ENCODE measurements around the gene BUD31.
A peak's percentile ranks its signal among the peaks of the same experiment; 100 is the strongest.

BUD31 gene

DNA sequence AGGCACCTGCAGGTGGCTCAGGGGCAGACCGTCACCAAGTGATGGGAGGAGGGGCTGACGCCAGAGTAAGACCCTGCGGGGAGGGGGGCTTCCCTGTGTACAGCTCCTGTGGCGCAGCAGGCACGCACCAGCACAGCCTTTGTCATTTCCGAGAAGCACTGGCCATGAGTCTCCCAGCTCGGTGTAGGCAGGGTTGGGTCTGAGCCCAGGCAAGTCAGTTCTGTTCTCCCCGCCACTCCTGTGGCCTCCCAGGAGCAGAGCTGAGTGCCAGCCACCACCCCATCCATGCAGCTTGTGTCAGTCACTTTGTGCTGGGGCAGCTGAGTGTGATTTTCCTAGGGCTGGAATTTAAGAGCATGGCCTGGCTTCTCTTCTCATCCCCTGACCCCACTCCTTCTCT lies 43.2 kb downstream of the BUD31 start:
- DNase-seq: no peak
- TF ChIP-seq POLR2A (IDR thresholded peaks at IDR 0.05; ENCODE audit: low read length) (no peak), GATA1 (IDR thresholded peaks at IDR 0.05; ENCODE audit: low read depth, low read length) (no peak)

DNA sequence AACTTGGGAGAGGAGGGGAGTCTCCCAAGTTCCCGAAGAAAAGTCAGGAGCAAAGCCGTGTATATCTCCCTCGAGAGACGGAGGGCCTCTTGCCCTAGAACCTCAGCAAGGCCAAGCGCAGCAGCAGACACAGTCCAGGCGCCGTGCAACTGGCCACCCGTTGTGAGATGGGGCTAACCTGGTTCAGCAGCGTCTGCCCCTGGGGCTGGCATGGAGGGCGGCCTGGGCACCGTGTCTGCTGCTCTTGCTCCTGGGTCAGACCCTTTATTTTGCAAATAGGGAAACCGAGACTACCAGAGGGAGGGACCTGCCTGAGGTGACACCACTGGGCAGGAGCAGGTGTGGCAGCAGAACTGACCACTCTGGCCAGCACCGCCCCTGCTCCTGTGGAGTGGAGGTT lies 43.8 kb downstream of the BUD31 start:
- TF ChIP-seq GATA1 (IDR thresholded peaks at IDR 0.05; ENCODE audit: low read depth, low read length) (no peak), POLR2A (IDR thresholded peaks at IDR 0.05; ENCODE audit: low read length) (no peak)
- no peak for DNase-seq

DNA sequence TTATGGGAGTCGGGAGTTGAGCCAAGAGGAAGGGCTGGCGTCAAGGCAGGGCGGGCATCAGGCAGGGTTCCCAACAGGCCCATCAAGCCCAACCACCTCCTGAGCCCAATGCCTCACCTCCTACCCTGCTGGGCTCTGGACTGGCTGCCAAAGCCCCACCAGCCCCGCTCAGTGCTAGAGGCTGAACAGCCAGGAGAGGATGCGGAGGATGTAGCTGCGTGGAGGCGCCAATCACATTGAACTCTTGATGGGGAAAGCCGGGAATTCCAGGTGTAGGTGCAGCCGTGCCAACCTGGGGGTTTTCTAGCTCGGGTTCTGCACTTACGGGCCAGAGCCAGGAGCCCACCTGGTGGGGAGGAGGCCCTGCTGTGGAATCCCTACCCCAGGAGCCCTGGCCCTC lies 44.3 kb downstream of the BUD31 start:
- no peak for DNase-seq
- no peak for TF ChIP-seq POLR2A (IDR thresholded peaks at IDR 0.05; ENCODE audit: low read length)
- TF ChIP-seq GATA1 (IDR thresholded peaks at IDR 0.05; ENCODE audit: low read depth, low read length): no peak

DNA sequence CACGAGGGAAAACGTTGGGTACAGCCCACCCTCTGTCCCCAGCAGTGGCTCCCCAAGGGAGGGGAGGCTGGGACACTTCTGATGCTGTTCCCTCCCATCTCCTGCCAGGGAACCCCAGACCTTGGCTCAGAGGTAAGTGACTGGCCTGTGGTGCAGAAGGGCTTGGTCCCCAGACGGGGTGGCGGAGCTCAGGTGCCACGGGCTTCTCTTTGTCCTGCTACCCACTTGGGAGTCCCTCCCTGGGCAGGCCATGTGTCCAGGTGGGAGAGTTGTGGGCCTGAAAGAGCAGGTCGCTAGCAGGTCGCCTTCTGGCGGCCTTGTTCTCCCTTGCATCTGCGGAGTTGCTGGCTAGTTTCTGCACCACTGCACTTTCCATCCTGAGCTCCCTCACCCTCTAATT lies 47.1 kb downstream of the BUD31 start:
- TF ChIP-seq GATA1 (IDR thresholded peaks at IDR 0.05; ENCODE audit: low read depth, low read length) (no peak), POLR2A (IDR thresholded peaks at IDR 0.05; ENCODE audit: low read length) (peak; percentile 22)
- DNase-seq: no peak

DNA sequence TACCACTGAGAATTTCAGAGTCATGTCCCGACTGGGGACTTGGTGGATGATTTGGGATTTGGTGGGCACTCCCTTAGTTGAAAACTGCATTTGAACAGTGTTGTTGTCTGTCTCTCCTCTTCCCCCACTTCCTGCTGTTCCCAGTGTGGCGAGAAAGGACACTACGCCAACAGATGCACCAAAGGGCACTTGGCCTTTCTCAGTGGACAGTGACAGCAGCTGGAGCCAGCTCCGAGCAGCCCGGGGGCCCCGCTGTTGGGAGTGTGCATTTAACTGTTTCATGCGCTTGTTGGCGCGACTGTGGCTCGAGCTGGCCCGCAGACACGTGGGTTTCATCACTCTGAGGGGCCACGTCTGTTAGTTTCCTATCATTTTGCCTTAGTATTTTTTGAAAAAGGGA lies 47.5 kb downstream of the BUD31 start:
- DNase-seq: no peak
- TF ChIP-seq POLR2A (IDR thresholded peaks at IDR 0.05; ENCODE audit: low read length): no peak
- TF ChIP-seq GATA1 (IDR thresholded peaks at IDR 0.05; ENCODE audit: low read depth, low read length): no peak

DNA sequence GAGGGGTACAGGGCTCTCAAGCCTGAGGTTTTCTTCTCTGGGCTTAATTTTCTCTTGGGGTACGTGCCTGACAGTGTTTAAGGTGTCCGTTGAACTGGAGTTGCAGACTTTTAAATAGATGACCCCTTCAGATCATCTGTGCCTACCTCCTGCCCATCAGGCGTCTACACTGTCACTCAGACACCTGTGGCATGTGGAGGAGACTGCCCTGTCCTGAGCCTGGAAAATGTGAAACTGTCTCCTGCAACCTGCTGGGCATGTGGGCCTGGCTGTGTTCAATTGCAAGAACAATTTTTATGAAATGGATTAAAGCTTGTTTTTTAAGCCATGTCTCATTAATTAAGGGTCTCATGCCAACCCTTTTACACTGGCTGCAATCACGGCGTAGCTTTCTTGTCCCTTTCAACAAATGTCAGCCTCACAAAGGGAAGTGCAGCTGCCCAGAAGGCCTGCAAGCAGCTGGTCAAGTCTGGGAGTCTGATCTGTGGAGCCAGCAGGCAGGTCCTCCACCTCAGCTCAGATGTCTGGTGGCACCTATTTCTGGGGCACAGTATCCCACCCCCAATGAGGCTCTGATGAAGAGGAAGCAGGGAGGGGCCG lies 48.4 kb downstream of the BUD31 start:
- DNase-seq: no peak
- TF ChIP-seq GATA1 (IDR thresholded peaks at IDR 0.05; ENCODE audit: low read depth, low read length) (no peak), POLR2A (IDR thresholded peaks at IDR 0.05; ENCODE audit: low read length) (peak; percentile 15)

DNA sequence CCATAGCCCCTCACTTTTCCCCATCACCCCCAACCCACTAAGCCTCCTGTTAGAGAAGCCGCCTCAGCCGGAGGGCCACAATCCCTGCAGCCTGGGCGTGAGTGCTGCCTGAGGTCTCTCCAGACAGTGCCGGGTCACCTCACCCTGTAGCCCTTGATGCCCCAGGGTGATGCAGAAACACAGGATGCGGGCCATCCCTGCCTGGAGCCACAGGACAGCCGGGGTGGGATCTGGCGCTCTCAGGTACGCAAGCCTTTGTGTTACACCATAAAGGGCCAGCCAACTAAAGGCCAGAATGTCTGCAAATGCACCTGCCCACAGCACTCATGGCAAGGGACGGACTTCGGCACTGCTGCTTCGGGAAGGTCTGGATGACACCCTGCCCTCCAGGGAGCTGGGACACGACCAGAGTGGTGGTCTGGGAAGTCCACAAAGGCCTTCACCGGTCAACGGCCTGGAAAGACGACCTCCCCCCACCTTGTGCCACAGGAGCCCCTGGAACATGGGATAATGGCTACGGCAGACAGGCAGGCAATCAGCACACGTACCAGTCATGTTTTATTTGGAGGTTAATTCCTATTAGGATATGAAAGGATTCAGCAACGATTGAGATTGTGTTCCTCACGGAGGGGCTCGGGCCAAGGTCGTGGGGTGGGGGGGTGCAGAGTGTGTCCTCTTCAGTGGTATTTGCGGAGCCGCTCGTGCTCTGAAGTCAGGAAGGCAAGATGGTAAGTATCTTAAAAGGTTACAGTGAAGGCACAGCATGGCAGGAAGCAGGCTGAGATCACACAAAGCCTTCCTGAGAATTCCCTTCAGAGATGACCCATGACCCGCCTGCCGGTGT lies 49.1 kb downstream of the BUD31 start:
- DNase-seq: no peak
- peak; percentile 17 for TF ChIP-seq POLR2A (IDR thresholded peaks at IDR 0.05; ENCODE audit: low read length)
- TF ChIP-seq GATA1 (IDR thresholded peaks at IDR 0.05; ENCODE audit: low read depth, low read length): no peak

DNA sequence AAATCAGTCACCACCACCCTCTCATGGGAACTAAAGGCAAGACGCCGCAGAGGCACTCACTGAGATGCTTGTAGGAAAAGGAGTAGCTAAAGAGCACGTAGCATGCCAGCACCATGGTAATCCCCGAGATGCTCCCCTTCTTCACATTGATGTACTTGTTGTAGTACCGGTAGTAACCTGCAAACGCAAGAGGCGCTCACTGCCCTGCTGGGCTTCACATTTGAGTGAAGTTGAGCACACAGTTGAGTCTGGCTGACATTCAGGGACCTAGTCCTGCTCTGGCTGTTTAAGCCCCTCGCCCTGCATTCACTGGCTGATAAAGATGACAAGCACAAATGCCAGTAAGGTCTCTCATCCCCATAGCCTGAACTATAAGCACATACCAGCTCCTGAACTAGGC lies 50.3 kb downstream of the BUD31 start:
- peak; percentile 21 for TF ChIP-seq POLR2A (IDR thresholded peaks at IDR 0.05; ENCODE audit: low read length)
- no peak for TF ChIP-seq GATA1 (IDR thresholded peaks at IDR 0.05; ENCODE audit: low read depth, low read length)
- DNase-seq: peak; percentile 39 to 53

DNA sequence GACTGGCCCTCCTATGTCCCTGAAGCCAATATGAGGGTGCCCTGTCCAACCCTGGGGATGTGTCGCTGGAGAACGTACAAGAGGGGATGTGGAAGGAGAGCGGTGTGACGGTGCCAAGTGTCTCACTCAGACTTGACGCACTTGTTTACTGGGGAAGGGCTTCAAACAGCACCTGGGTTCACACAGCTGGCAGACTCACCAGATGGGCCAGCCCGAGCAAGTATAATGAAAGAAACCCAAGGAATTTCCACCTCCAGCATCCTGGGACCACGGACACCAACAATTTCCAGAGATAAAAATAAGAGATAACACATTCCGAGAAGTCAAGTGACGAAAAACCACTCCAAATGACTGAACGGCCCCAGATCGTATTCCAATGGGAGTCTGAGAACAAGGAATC lies 51.9 kb downstream of the BUD31 start:
- TF ChIP-seq GATA1 (IDR thresholded peaks at IDR 0.05; ENCODE audit: low read depth, low read length) (no peak), POLR2A (IDR thresholded peaks at IDR 0.05; ENCODE audit: low read length) (no peak)
- DNase-seq: no peak

DNA sequence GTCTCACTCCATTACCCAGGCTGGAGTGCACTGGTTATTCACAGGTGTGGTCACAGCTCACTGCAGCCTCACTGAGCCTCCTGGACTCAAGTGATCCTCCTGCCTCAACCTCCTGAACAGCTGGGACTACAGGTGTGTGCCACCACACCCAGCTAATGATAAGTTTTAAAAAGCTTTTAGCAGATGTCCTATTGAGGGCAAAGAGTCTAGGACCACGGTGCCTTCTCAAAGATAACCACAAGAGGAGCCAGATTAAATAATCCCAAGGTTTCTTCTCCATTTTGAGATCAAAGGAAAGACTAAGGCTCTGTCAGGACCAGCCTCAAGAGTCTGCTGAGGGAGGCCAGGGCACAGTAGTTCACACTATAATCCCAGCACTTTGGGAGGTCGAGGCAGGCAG lies 52.5 kb downstream of the BUD31 start:
- TF ChIP-seq POLR2A (IDR thresholded peaks at IDR 0.05; ENCODE audit: low read length) (no peak), GATA1 (IDR thresholded peaks at IDR 0.05; ENCODE audit: low read depth, low read length) (no peak)

DNA sequence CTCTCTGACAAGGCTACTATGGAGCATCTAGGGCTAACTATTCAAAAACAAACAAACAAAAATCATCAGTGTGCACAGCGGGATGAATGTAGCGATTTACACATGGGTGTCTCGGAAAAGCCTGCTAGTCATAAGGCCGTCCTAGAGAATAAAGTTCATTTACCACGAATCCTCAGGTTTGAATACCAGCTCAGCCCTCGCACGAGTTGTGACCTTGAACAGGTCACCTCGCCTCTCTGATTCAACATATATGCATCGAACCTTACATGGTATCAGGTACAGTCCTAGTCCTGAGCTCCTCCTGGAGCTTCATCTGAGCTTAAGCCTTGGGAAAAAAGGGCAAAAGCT lies 56.6 kb downstream of the BUD31 start:
- no peak for DNase-seq
- no peak for TF ChIP-seq POLR2A (IDR thresholded peaks at IDR 0.05; ENCODE audit: low read length)
- TF ChIP-seq GATA1 (IDR thresholded peaks at IDR 0.05; ENCODE audit: low read depth, low read length): no peak

More for the DNA sequence above, 52.5 kb downstream of the BUD31 start:
- DNase-seq: no peak

DNA sequence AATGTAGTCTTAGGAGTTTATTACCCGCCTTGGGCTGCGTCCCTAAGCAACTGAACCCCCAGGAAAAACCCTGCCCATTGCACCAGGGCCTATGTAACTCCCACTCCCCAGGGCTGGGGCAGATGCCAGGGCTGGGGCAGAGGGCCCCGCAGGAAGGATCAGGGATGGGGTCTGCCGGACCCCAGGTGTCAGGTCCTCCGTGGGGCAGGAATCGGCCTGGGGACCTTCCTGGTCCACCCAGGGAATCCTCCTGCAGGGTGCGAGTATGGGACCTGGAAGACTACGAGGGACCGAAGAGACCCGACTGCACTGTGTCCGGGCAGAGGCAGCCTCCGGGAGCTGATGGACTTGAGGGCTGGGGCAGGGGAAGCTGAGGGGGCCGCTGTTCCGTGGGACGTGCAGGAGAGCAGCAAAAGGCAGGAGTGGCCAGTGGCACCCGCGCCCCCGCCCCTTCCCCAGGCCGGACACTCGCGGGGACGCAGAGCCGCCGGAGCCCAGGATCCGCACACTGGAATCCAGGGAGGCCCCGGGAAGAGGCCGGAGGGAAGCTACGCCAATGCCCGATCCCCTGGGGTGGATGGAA lies 59.7 kb downstream of the BUD31 start:
- no peak for DNase-seq

More for the DNA sequence above, 59.7 kb downstream of the BUD31 start:
- no peak for TF ChIP-seq POLR2A (IDR thresholded peaks at IDR 0.05; ENCODE audit: low read length)
- no peak for TF ChIP-seq GATA1 (IDR thresholded peaks at IDR 0.05; ENCODE audit: low read depth, low read length)

Measured in erythroblast (primary cell).